HG03064 (cell line): ENCODE results near the gene SKOR1.

ENCODE experiments used
- ATAC-seq: cut with Tn5 transposase; IDR thresholded peaks from one replicate; pipeline ENCODE4 v1.9.1; 2021; ENCODE audit warnings: low read depth; ENCODE audit not compliant: unreplicated experiment

The SKOR1 gene

GRCh38 chr15:67794832-67795574, 30.3 kb upstream of the SKOR1 start:
- ATAC-seq: no peak

GRCh38 chr15:67796196-67797127, 28.8 kb upstream of the SKOR1 start:
- no peak for ATAC-seq

- no peak for ATAC-seq
Measured at GRCh38 chr15:67799801-67800205, 25.5 kb upstream of the SKOR1 start.

- no peak for ATAC-seq
Measured at GRCh38 chr15:67801142-67801541, 24.2 kb upstream of the SKOR1 start.

GRCh38 chr15:67801926-67802914, 23.1 kb upstream of the SKOR1 start:
- ATAC-seq: no peak

GRCh38 chr15:67803299-67803698, 22.0 kb upstream of the SKOR1 start:
- no peak for ATAC-seq

- ATAC-seq: no peak
Measured at GRCh38 chr15:67803996-67804843, 21.1 kb upstream of the SKOR1 start.

- ATAC-seq: no peak
Measured at GRCh38 chr15:67805008-67805665, 20.2 kb upstream of the SKOR1 start.

- no peak for ATAC-seq
Measured at GRCh38 chr15:67805666-67806516, 19.4 kb upstream of the SKOR1 start.

- ATAC-seq: no peak
Measured at GRCh38 chr15:67806536-67806935, 18.8 kb upstream of the SKOR1 start.

- ATAC-seq: no peak
Measured at GRCh38 chr15:67807141-67807540, 18.2 kb upstream of the SKOR1 start.

- ATAC-seq: no peak
Measured at GRCh38 chr15:67807836-67808235, 17.5 kb upstream of the SKOR1 start.

GRCh38 chr15:67808821-67809220, 16.5 kb upstream of the SKOR1 start:
- no peak for ATAC-seq

- no peak for ATAC-seq
Measured at GRCh38 chr15:67809441-67809840, 15.9 kb upstream of the SKOR1 start.

GRCh38 chr15:67809866-67810265, 15.4 kb upstream of the SKOR1 start:
- ATAC-seq: no peak

- ATAC-seq: no peak
Measured at GRCh38 chr15:67812241-67812644, 13.1 kb upstream of the SKOR1 start.

- ATAC-seq: no peak
Measured at GRCh38 chr15:67813104-67813634, 12.1 kb upstream of the SKOR1 start.

- no peak for ATAC-seq
Measured at GRCh38 chr15:67815036-67815592, 10.2 kb upstream of the SKOR1 start.
